Prostate gland (tissue), 2 donors: ENCODE data around the gene GRIK3. TPM values are rescaled to one million over a fixed set of nuclear protein-coding genes. Genes with fewer than 3 reads are reported as not detected.

Experiments used
- DNase-seq: peaks from one replicate; pipeline ENCODE4 v3.0.0-alpha.2; 2019; ENCODE audit warnings: low spot score
- H3K27ac ChIP-seq, 2 donors: fragments of 200-600 bp; sonication (generic); 2 replicates each; pipeline ENCODE4 v1.5.1; 2017 to 2019
- H3K27me3 ChIP-seq: fragments of 200-600 bp; sonication (generic); replicated peaks from 2 replicates; pipeline ENCODE4 v1.5.1; 2019; ENCODE audit not compliant: insufficient read depth
- H3K36me3 ChIP-seq, 2 donors: fragments of 200-600 bp; sonication (generic); 1 replicate in 1 of 2; 2 replicates in 1 of 2; pipeline versions ENCODE4 v1.5.1 to v1.8.1; 2017 to 2019
- H3K4me1 ChIP-seq: fragments of 200-600 bp; sonication (generic); replicated peaks from 2 replicates; pipeline ENCODE4 v1.5.1; 2019
- H3K4me3 ChIP-seq, 2 donors: fragments of 200-600 bp; sonication (generic); 2 replicates each; pipeline ENCODE4 v1.5.1; 2017 to 2019
- H3K9me3 ChIP-seq: fragments of 200-600 bp; sonication (generic); 2 replicates; pipeline ENCODE4 v1.5.1; 2017
- POLR2A ChIP-seq: fragments of 450-650 bp; IDR thresholded peaks from one replicate; pipeline ENCODE4 v1.6.1; 2016; ENCODE audit warnings: antibody characterized with exemption, mild to moderate bottlenecking
- POLR2AphosphoS5 ChIP-seq: sonication (generic); formaldehyde crosslinking; IDR thresholded peaks from one replicate; pipeline ENCODE4 v1.6.1; 2017; ENCODE audit warnings: antibody characterized with exemption
- WGBS: methylation state at CpG from one replicate; pipeline ENCODE4 v1.1.5; 2018; 5-methylcytosine and 5-hydroxymethylcytosine counted together
- intact Hi-C: fragments of 100-400 bp; cut with DNase I; formaldehyde crosslinking; loops from one replicate; pipeline ENCODE4 v1.14.2; 2022
- total RNA-seq, 2 donors: library from RNA; depleted of rRNA; stranded (reverse); fragments of >200 nt; gene quantifications; one replicate each; pipeline ENCODE4 v1.1.0, GENCODE V29; 2016
- TF ChIP-seq, protein P1 (sequence below), 4 experiments: fragments of 200-600 bp in 2 of 4; fragments of 450-650 bp in 2 of 4; sonication (generic) in 2 of 4; IDR thresholded peaks; 1 replicate in 3 of 4; 2 replicates in 1 of 4; pipeline ENCODE4 v1.5.1; 2016 to 2019; ENCODE audit warnings: antibody characterized with exemption in 4 of 4, mild to moderate bottlenecking in 2 of 4, moderate library complexity in 2 of 4

GRIK3 gene
- total RNA-seq, 2 donors from 2014 or later, result 0.36 to 5.9 TPM

DNA sequence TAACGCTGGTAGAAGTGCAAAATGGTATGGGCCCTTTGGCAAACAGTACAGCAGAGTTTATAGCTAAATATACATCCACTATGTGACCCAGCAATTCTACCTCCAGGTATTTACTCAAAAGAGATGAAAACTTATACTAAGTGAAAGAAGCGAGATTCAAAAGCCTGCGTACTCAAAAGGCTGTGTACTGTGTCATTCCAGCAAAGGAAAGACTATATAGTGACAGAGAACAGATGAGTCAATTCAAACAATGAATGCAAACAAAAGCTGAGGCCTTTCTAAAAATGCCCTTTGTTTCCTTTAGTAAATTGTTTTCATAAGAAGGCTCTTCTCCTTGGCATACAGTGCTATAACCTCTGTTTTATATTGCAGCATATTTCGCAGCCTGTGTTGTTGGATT lies 282.8 kb downstream of the GRIK3 start:
- Histone ChIP-seq H3K27me3 (no peaks in the 10 kb centered on the region), H3K4me1 (no peaks in the 10 kb centered on the region), H3K4me3 (no peak overlapping the region), H3K9me3 (no peaks in the 10 kb centered on the region), H3K27ac (no peak overlapping the region), H3K36me3 (no peaks in the 10 kb centered on the region)
- no peak for DNase-seq
- TF ChIP-seq POLR2A, result no peak
- TF ChIP-seq, protein P1, sequence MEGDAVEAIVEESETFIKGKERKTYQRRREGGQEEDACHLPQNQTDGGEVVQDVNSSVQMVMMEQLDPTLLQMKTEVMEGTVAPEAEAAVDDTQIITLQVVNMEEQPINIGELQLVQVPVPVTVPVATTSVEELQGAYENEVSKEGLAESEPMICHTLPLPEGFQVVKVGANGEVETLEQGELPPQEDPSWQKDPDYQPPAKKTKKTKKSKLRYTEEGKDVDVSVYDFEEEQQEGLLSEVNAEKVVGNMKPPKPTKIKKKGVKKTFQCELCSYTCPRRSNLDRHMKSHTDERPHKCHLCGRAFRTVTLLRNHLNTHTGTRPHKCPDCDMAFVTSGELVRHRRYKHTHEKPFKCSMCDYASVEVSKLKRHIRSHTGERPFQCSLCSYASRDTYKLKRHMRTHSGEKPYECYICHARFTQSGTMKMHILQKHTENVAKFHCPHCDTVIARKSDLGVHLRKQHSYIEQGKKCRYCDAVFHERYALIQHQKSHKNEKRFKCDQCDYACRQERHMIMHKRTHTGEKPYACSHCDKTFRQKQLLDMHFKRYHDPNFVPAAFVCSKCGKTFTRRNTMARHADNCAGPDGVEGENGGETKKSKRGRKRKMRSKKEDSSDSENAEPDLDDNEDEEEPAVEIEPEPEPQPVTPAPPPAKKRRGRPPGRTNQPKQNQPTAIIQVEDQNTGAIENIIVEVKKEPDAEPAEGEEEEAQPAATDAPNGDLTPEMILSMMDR (IDR thresholded peaks at IDR 0.05), result no peak
- TF ChIP-seq POLR2AphosphoS5, result no peak
- intact Hi-C loops, result no loop called here
- WGBS, result 63% methylated on average over 4 of the region's 4 CpGs

DNA sequence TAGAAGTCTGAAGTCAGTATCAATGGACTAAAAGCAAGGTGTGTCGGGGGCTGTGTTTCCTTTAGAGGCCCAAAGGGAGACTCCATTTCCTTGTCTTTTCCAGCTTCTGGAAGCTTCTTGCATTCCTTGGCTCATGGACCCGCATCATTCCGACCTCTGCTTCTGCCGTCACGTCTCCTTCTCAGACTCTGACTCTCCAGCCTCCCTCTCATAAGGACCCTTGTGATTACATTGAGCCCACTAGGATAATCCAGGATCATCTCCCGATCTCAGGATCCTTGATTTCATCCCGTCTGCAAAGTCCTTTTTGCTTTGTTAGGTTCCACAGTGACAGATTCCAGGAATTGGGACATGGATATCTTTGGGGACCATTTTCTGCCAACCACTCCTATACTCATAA lies 285.8 kb downstream of the GRIK3 start:
- Histone ChIP-seq H3K36me3 (no peaks in the 10 kb centered on the region), H3K4me1 (no peaks in the 10 kb centered on the region), H3K27me3 (no peaks in the 10 kb centered on the region), H3K27ac (no peak overlapping the region), H3K4me3 (no peak overlapping the region), H3K9me3 (no peaks in the 10 kb centered on the region)
- TF ChIP-seq, protein P1 (IDR thresholded peaks at IDR 0.05), result no peak
- no peak for TF ChIP-seq POLR2A
- TF ChIP-seq POLR2AphosphoS5, result no peak
- 89% methylated on average over 7 of the region's 7 CpGs for WGBS
- DNase-seq, result no peak
- intact Hi-C loops, result no loop called here
